Testis (tissue), 3 donors: Measurements from ENCODE around the gene MAGEF1. TPM values are rescaled to one million over a fixed set of nuclear protein-coding genes. Genes with fewer than 3 reads are reported as not detected.

ENCODE experiments used
- DNase-seq: peaks from one replicate; pipeline ENCODE4 v3.0.0-alpha.2; 2019
- H3K27ac ChIP-seq, 2 donors: fragments of 200-600 bp; sonication (generic); one replicate each; pipeline ENCODE4 v1.5.1; 2019
- H3K27me3 ChIP-seq: fragments of 200-600 bp; sonication (generic); one replicate; pipeline ENCODE4 v1.5.1; 2019
- H3K36me3 ChIP-seq: fragments of 200-600 bp; sonication (generic); one replicate; pipeline ENCODE4 v1.5.1; 2017; ENCODE audit warnings: low read depth; ENCODE audit errors: missing control alignments
- H3K4me1 ChIP-seq: fragments of 200-600 bp; sonication (generic); one replicate; pipeline ENCODE4 v1.5.1; 2019
- H3K4me3 ChIP-seq, 2 donors: fragments of 200-600 bp; sonication (generic); one replicate each; pipeline ENCODE4 v1.5.1; 2017 to 2019
- H3K9me3 ChIP-seq: fragments of 200-600 bp; sonication (generic); one replicate; pipeline ENCODE4 v1.5.1; 2017
- POLR2A ChIP-seq: fragments of 450-650 bp; IDR thresholded peaks from one replicate; pipeline ENCODE4 v1.6.1; 2017; ENCODE audit warnings: antibody characterized with exemption, mild to moderate bottlenecking, moderate library complexity
- WGBS, 2 donors: methylation state at CpG; one replicate each; pipeline ENCODE4 v1.1.5; 2018; 5-methylcytosine and 5-hydroxymethylcytosine counted together
- intact Hi-C: fragments of 100-400 bp; cut with DNase I; formaldehyde crosslinking; loops from one replicate; pipeline ENCODE4 v1.15.1; 2023; ENCODE audit warnings: low total_unique reads
- polyA plus RNA-seq: library from polyadenylated mRNA; stranded (reverse); fragments of 350-450 nt; fragmentation: Illumina TruSeq; extraction: RNeasy Lipid Tissue Mini Kit (QIAGEN cat#74804); gene quantifications from one replicate; pipeline ENCODE4 v1.2.3, GENCODE V29; 2014; ENCODE audit warnings: low read depth, low replicate concordance; ENCODE audit not compliant: insufficient read depth
- total RNA-seq, 2 donors: library from RNA; depleted of rRNA; stranded (reverse); fragments of >200 nt; gene quantifications; one replicate each; pipeline ENCODE4 v1.2.3, GENCODE V29; 2016
- TF ChIP-seq, protein P1 (sequence below), 3 experiments: fragments of 450-650 bp in 2 of 3; fragments of 200-600 bp in 1 of 3; sonication (generic) in 1 of 3; IDR thresholded peaks; one replicate each; pipeline ENCODE4 v1.5.1; 2016 to 2019; ENCODE audit warnings: antibody characterized with exemption in 3 of 3, mild to moderate bottlenecking in 2 of 3, moderate library complexity in 1 of 3

Gene MAGEF1
- total and polyA plus RNA-seq, 3 donors from 2014 or later = 22.8 to 33.5 (median 25.1) TPM

DNA sequence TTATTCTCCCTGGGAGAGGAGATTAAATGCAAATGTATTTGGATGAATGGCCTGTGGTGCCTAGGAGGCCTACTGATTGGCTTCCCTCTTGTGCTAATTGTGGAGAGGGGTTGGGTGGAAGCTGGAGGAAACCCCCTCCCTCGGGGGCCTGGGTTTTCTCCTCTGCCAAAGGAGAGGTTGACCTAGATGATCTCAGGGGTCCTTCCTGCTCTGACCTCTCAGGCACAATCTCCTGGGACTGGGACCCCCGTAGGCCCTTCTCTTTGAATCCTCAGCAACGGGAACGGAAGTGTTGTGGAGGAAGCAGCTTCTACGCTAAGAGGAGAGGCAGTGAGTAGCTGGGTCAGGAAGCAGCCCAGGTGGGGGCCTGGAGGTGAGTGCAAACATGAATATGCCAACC, 40.5 kb upstream of the MAGEF1 start:
- Histone ChIP-seq H3K27me3 (no peaks in the 10 kb centered on the region), H3K27ac (no peak overlapping the region), H3K9me3 (no peaks in the 10 kb centered on the region), H3K36me3 (no peaks in the 10 kb centered on the region), H3K4me1 (no peaks in the 10 kb centered on the region), H3K4me3 (no peak overlapping the region)
- 86 to 89% methylated on average over 5 of the region's 5 CpGs for WGBS, 2 donors
- TF ChIP-seq POLR2A = no peak
- TF ChIP-seq, protein P1, sequence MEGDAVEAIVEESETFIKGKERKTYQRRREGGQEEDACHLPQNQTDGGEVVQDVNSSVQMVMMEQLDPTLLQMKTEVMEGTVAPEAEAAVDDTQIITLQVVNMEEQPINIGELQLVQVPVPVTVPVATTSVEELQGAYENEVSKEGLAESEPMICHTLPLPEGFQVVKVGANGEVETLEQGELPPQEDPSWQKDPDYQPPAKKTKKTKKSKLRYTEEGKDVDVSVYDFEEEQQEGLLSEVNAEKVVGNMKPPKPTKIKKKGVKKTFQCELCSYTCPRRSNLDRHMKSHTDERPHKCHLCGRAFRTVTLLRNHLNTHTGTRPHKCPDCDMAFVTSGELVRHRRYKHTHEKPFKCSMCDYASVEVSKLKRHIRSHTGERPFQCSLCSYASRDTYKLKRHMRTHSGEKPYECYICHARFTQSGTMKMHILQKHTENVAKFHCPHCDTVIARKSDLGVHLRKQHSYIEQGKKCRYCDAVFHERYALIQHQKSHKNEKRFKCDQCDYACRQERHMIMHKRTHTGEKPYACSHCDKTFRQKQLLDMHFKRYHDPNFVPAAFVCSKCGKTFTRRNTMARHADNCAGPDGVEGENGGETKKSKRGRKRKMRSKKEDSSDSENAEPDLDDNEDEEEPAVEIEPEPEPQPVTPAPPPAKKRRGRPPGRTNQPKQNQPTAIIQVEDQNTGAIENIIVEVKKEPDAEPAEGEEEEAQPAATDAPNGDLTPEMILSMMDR (IDR thresholded peaks at IDR 0.05) = no peak
- intact Hi-C loops = no loop called here
- DNase-seq = no peak

DNA sequence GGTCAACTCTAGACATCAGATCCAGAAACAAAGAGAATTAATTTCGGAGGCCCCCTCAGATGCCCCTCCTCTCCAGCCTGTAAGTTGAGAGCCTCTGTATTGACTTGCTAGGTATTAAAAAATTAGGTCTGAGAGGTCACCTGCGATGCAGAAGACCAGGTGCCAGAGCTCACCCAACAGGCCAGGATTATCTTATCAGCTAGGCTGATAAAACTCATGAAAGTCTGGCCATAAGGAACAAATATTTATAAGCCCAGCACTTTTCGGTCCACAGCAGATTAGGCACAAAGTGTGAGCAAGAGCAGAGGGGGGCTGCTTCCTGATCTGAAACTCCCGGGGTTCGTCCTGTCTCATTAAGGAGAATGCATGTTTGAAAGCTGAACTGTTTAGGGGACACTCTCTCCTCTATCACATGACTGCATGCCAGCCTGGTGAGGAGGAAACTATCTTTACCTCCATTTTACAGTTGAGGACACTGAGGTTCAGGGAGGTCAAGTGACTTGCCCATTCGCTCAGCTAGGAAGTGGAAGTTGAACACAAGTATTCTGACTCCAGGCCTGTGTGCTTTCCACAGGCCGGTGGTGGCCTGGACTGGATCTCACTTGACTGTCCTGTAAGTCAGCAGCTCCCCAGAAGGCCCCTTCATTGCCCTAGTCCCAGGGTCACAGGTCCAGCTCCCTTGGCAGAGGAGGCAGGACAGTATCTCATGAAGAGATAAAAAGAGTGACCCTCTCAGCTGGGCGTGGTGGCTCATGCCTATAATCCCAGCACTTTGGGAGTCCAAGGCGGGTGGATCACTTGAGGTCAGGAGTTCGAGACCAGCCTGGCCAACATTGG, 39.6 kb upstream of the MAGEF1 start:
- intact Hi-C loops = no loop called here
- no peaks in the 10 kb centered on the region for H3K9me3 ChIP-seq
- H3K27ac ChIP-seq = no peak overlapping the region
- H3K4me3 ChIP-seq = no peak overlapping the region
- no peaks in the 10 kb centered on the region for H3K36me3 ChIP-seq
- no peak for TF ChIP-seq POLR2A
- TF ChIP-seq, protein P1 (IDR thresholded peaks at IDR 0.05) = no peak
- no peaks in the 10 kb centered on the region for H3K4me1 ChIP-seq
- H3K27me3 ChIP-seq = no peaks in the 10 kb centered on the region
- WGBS, 2 donors = 82 to 83% methylated on average over 9 to 10 of the region's 10 CpGs
- DNase-seq = no peak

- 78 to 85% methylated on average over 18 of the region's 18 CpGs for WGBS, 2 donors
- H3K27me3 ChIP-seq = no peaks in the 10 kb centered on the region
Observed at GRCh38 chr3:184750349-184751083, 38.7 kb upstream of the MAGEF1 start.

DNA sequence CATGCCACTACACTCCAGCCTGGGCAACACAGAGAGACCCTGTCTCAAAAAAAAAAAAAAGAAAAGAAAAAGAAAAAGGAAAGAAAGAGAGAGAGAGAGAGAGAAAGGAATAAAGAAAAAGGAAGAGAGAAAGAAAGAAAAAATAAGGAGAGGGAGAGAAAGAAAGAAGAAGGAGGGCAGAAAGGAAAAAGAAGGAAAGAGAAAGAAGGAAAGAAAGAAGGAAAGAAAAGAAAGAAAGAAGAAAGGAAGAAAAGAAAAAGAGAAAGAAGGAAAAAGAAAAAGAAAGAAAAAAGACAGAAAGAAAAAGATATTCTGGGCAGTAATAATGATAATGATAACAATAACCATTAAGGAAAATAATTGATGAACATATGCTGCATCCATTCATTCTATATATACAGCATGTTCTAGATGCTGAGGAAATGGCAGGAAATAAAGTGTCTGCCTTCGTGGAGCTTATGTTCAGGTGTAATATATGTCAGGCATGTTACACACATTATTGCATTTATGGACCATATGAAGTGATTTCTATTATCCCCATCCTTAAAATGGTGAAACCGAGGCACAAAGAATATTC, 37.4 kb upstream of the MAGEF1 start:
- 93 to 95% methylated on average over 2 of the region's 2 CpGs for WGBS, 2 donors
- DNase-seq = no peak
- H3K27ac ChIP-seq = no peak overlapping the region
- intact Hi-C loops = no loop called here
- H3K4me1 ChIP-seq = no peaks in the 10 kb centered on the region
- no peaks in the 10 kb centered on the region for H3K27me3 ChIP-seq
- H3K9me3 ChIP-seq = no peaks in the 10 kb centered on the region
- no peak for TF ChIP-seq POLR2A
- TF ChIP-seq, protein P1 (IDR thresholded peaks at IDR 0.05) = no peak
- H3K36me3 ChIP-seq = no peaks in the 10 kb centered on the region
- no peak overlapping the region for H3K4me3 ChIP-seq

More at GRCh38 chr3:184750349-184751083, 38.7 kb upstream of the MAGEF1 start:
- intact Hi-C loops = no loop called here
- Histone ChIP-seq H3K4me3 (no peak overlapping the region), H3K4me1 (no peaks in the 10 kb centered on the region), H3K9me3 (no peaks in the 10 kb centered on the region), H3K36me3 (no peaks in the 10 kb centered on the region), H3K27ac (no peak overlapping the region)
- no peak for DNase-seq
- no peak for TF ChIP-seq POLR2A
- TF ChIP-seq, protein P1 (IDR thresholded peaks at IDR 0.05) = no peak
